Left kidney (tissue), 2 donors: ENCODE results near the gene FPGS. TPM values are rescaled to one million over a fixed set of nuclear protein-coding genes. Genes with fewer than 3 reads are reported as not detected.

ENCODE experiments used
- DNase-seq: peaks from one replicate; pipeline ENCODE4 v3.0.0-alpha.2; 2013
- polyA plus RNA-seq: library from polyadenylated mRNA; unstranded; fragments of 120-200 nt; gene quantifications from one replicate; pipeline ENCODE4 v1.2.1, GENCODE V29; 2013; ENCODE audit not compliant: insufficient read length

Gene FPGS
- polyA plus RNA-seq, 1 donor = 44.1 TPM

DNA sequence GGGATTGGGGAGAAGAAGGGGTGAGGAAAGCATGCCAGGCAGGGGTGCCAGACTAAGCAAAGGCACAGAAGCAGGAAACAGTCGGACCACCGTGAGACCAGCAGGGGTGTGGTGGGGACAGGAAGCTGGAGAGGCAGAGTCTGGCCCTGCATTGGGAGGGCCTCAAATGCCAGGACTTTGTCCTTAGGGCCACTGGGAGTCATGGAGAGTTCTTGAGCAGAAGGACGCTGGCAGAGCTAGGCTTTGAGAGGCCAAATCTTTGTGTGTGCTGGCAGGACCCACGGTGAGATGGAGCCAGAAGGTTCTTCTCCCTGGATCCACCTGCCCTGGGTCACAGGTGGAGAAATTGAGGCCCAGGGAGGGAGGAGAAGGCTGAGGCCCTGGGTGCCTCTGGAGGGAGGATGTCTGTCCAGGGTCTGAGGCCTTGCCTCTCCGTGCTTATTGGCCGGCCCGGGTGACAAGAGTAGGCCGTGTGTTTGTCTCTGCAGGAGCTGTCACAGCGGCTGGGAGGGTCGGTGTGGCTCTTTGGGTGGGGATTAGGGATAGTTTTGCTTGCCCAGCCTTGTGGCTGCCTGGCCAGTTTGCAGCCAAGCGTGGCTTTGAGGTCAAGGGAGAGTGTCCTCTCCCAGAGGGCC is 53.5 kb downstream of the FPGS start:
- no peak for DNase-seq

DNA sequence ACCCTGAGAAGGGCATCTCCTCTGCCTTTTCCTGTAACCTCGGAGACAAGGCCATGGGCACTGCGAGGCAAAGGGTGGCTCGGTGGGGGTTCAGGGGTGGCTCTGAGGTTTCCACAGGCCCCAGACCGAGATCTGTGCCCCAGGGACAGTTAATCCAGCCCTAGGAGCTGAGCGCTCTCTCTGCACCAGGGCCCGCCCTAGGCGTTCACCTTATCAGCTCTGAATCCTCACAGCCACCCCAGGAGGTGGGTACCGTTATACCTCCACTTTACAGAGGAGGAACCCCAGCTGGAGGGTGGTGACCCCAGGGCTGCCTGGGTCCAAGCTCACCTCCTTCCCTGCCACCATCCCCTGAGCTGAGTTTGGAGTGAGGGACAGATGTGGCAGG is 54.0 kb downstream of the FPGS start:
- DNase-seq = no peak

DNA sequence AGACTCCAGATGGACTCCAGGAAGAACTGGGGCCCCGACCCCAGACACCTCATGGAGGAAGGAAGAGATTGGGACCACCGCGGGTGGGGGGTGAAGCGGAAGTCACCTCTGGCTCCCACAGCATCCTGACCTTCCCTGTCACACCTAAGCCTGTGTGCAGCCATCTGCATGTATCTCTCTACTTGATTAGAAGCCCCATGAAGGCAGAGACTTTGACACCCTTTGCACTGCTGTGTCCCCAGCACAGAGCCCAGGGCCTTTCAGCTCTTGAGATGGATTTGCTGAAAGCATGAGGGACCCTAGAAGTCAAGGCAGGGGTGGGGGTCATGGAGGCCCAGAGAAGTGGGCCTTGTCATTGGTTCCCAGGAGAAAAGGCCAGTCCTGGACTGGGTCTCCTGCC is 54.6 kb downstream of the FPGS start:
- DNase-seq = no peak

DNA sequence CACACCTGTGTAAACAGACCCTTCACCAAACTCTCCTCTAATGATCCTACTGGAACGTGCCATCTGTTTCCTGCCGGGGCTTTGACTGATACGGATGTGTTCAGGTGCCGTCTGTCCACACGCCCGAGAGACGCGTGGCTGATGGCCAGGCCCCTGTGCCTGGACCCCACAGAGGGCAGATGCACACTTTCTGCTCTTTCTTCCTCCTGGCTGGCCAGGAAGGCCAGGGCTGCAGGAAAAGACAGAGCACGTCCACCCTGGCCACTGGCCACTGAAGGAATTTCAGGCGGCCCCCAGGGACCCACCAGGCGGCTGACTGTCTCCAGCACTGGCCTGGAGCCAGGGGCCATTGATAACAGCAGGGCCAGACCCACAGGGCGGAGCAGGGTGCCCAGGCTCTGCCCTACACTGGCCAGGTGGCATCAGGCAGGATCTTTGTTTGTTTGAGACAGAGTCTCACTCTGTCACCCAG is 55.4 kb downstream of the FPGS start:
- DNase-seq = no peak

DNA sequence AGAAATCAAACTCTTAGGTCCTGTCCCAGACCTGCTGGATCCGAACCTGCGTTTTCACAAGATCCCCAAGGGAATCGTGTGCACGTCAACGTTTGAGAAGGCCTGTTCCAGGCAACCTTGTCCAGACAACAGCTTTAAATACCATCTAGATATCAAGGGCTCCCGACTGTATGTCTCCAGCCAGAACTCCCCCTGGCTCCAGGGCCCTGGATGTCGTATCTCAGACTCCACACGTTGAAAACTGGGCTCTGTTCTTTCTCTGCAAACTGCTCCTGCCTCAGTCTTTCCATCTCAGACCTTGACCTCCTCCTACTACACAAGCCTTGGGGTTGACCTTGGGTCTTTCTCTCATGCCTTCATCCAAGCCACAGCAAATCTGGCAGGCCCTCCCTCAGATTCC is 57.6 kb downstream of the FPGS start:
- no peak for DNase-seq

DNA sequence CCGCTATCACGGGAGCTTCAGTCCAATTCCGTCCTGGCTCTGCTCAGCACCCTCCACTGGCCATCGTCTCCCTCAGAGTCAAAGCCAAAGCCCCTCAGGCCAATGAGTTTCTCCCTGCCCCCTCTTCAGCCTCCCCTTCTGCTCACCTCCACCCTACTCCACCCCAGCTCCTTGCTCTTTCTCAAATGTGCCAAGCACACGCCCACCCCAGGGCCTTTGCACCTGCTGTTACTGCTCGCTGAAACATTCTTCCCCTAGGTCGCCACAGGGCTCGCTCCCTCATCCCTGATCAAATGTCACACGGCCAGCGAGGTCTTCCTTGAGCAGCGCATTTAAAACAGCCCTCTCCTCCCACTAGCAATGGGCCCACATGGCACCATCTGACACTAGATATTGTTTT is 58.1 kb downstream of the FPGS start:
- DNase-seq = no peak

DNA sequence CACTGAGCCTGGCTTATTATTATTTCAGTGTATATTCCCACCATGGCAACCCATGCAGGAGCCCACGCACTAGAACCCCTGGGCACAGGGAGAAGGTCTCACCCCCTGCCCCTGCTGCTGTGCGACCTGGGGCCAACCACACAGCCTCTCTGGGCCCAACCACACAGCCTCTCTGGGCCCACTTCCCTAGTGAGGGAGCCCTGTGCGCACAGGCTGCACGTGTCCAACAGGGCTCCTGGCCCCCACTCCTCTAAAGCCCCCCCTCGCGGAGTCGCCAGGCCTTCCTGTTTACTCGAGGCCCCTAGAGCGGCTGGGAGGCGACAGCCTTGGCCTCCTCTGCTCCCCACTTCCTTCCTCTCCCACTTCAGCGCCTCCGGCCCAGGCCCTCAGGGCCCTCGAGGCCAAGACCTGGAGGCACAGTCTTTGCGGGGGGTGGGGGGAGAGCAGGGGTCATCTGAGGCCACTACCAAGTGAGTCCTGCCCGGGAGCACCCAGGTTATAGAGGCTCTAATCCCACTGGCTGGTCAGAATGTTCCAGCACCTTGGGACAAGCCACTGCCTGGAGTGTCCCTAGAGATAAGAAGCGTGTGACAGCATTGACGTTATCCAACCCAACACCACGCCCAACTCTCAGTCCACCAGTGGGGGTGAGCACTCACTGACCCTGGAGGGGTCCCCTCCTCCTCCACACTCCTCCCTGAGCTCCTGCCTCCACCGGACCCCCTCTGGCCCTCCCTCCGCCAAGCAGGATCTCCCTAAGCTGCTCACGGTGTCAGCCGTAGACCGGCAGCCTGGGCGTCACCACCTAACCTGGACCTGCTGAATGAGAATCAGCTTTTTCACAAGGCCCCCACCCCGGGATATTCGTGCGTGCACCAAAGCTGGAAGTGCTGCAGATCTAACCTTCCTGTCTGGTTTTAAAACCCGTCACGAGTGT is 59.7 kb downstream of the FPGS start:
- no peak for DNase-seq

DNA sequence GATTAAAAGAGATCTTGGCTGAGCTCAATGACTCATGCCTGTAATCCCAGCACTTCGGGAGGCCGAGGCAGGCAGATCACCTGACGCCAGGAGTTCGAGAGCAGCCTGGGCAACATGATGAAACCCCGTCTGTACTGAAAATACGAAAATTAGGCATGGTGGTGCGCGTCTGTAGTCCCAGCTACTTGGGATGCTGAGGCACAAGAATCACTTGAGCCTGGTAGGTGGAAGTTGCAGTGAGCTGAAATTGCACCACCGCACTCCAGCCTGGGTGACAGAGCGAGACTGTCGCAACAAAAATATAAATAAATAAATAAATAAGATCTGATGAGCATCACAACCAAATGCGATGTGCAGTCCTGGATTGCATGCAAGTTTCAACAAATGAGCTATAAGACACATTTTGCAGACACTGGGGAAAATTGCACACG is 60.5 kb downstream of the FPGS start:
- no peak for DNase-seq

Other genes starting within 250 kb of the FPGS start
- 32.2 TPM for gene STXBP1, start 190.6 kb upstream of the FPGS start, polyA plus RNA-seq
- gene CFAP157, start 95.9 kb upstream of the FPGS start, polyA plus RNA-seq = 4.3 TPM
- 8.0 TPM for gene PTRH1, start 87.2 kb upstream of the FPGS start, polyA plus RNA-seq
- gene TTC16, start 86.8 kb upstream of the FPGS start, polyA plus RNA-seq = 0.28 TPM
- 11.9 TPM for gene TOR2A, start 67.6 kb upstream of the FPGS start, polyA plus RNA-seq
- gene SH2D3C, start 24.2 kb upstream of the FPGS start, polyA plus RNA-seq = 11.2 TPM
- 72.9 TPM for gene CDK9, start 16.8 kb upstream of the FPGS start, polyA plus RNA-seq
- gene ENG, start 51.8 kb downstream of the FPGS start, polyA plus RNA-seq = 53.5 TPM
- gene AK1, start 74.8 kb downstream of the FPGS start, polyA plus RNA-seq = 32.8 TPM
- 38.4 TPM for gene ST6GALNAC6, start 96.7 kb downstream of the FPGS start, polyA plus RNA-seq
- 9.8 TPM for gene ST6GALNAC4, start 114.2 kb downstream of the FPGS start, polyA plus RNA-seq
- 1.4 TPM for gene PIP5KL1, start 127.9 kb downstream of the FPGS start, polyA plus RNA-seq
- 35.6 TPM for gene DPM2, start 135.0 kb downstream of the FPGS start, polyA plus RNA-seq
- 34.2 TPM for gene EEIG1, start 178.1 kb downstream of the FPGS start, polyA plus RNA-seq